AG04450 (cell line): ENCODE data around the gene KRT77. TPM values are rescaled to one million over a fixed set of nuclear protein-coding genes. Genes with fewer than 3 reads are reported as not detected.

Experiments
- CTCF ChIA-PET: fragments of 300-600, 350-600 bp; formaldehyde crosslinking; extraction: SDS; loops from one replicate; lab custom pipeline; 2022; ENCODE audit warnings: antibody characterized with exemption, inconsistent platforms; lab: Charles Lee
- POLR2A ChIA-PET: fragments of 350-600 bp; formaldehyde crosslinking; extraction: SDS; loops from one replicate; lab custom pipeline; 2021; ENCODE audit warnings: antibody characterized with exemption, inconsistent platforms; lab: Yijun Ruan, JAX
- DNase-seq: peaks from one replicate; pipeline ENCODE4 v3.0.0-alpha.2; 2011; ENCODE audit warnings: low read depth, low spot score
- H3K27ac ChIP-seq: one replicate; pipeline ENCODE4 v1.5.1; 2012; ENCODE audit warnings: low read depth, low read length, control low read depth
- H3K27me3 ChIP-seq: one replicate; pipeline ENCODE4 v1.6.0; 2012; ENCODE audit warnings: low read length; ENCODE audit not compliant: control insufficient read depth, insufficient read depth
- H3K4me3 ChIP-seq: 2 replicates; pipeline ENCODE4 v1.5.1; 2011; ENCODE audit warnings: mild to moderate bottlenecking, low read depth, low read length, control low read depth
- H3K9me3 ChIP-seq: 2 replicates; pipeline ENCODE4 v1.5.1; 2012; ENCODE audit warnings: low read length; ENCODE audit not compliant: control insufficient read depth, insufficient read depth
- CTCF ChIP-seq: IDR thresholded peaks from 2 replicates; pipeline ENCODE4 v1.5.1; 2011; ENCODE audit warnings: low read depth, low read length, control low read depth, inconsistent platforms
- polyA plus RNA-seq: library from polyadenylated mRNA; depleted of rRNA; stranded (reverse); fragments of >200 nt; gene quantifications from 2 replicates; pipeline ENCODE4 v1.2.3, GENCODE V29; 2011

The KRT77 gene
- polyA plus RNA-seq, 1 experiment, result not detected

- Histone ChIP-seq H3K4me3 (no peak overlapping the region), H3K9me3 (no peaks in the 10 kb centered on the region), H3K27ac (no peak overlapping the region), H3K27me3 (peaks cover 13% of the 10 kb centered on the region)
- no peak for DNase-seq
- ChIA-PET CTCF (no interaction called here), POLR2A (no interaction called here)
- no peak for TF ChIP-seq CTCF
Measured at GRCh38 chr12:52681526-52682380, 21.6 kb downstream of the KRT77 start.

GRCh38 chr12:52680363-52680762 is 23.0 kb downstream of the KRT77 start, which contains the start of gene KRT1:
KRT1 (minus strand) TSS chr12:52680407; CDS start chr12:52680348, 59 bp downstream.
- ChIA-PET POLR2A (no interaction called here), CTCF (no interaction called here)
- Histone ChIP-seq H3K9me3 (no peaks in the 10 kb centered on the region), H3K27ac (no peak within 1 kb of the TSS), H3K27me3 (peaks cover 9% of the 10 kb centered on the region), H3K4me3 (no peak within 1 kb of the TSS)
- no peak for DNase-seq
- no peak for TF ChIP-seq CTCF

GRCh38 chr12:52679875-52680274 is 23.4 kb downstream of the KRT77 start:
- POLR2A ChIA-PET, result no interaction called here
- no peaks in the 10 kb centered on the region for H3K9me3 ChIP-seq
- H3K27me3 ChIP-seq, result peaks cover 8% of the 10 kb centered on the region
- no peak for DNase-seq
- no peak overlapping the region for H3K27ac ChIP-seq
- no peak for TF ChIP-seq CTCF
- no peak overlapping the region for H3K4me3 ChIP-seq
- CTCF ChIA-PET, result no interaction called here

GRCh38 chr12:52677671-52678070 is 25.7 kb downstream of the KRT77 start:
- CTCF ChIA-PET, result interaction anchor here (1.4 kb wide), 1 partner anchor 188 kb away, joined by 3 read pairs; no protein-coding TSS in a partner anchor
- Histone ChIP-seq H3K27me3 (peaks cover 11% of the 10 kb centered on the region), H3K4me3 (no peak overlapping the region), H3K9me3 (no peaks in the 10 kb centered on the region), H3K27ac (no peak overlapping the region)
- POLR2A ChIA-PET, result no interaction called here
- no peak for TF ChIP-seq CTCF
- no peak for DNase-seq

- Histone ChIP-seq H3K4me3 (no peak overlapping the region), H3K9me3 (no peaks in the 10 kb centered on the region), H3K27ac (no peak overlapping the region), H3K27me3 (peaks cover 11% of the 10 kb centered on the region)
- no peak for TF ChIP-seq CTCF
- ChIA-PET CTCF (no interaction called here), POLR2A (no interaction called here)
- DNase-seq, result no peak
Measured at GRCh38 chr12:52677126-52677525, 26.2 kb downstream of the KRT77 start.
